Loucy (cell line): Measurements from ENCODE around the gene FARP1.

Experiments used
- H2AFZ ChIP-seq: fragments of 200-600 bp; sonication (generic); 2 replicates; pipeline ENCODE4 v1.6.0; 2016; ENCODE audit warnings: antibody characterized with exemption, mild to moderate bottlenecking, low read length, moderate library complexity
- H3F3A ChIP-seq: fragments of 200-600 bp; 2 replicates; pipeline ENCODE4 v1.6.0; 2016; ENCODE audit warnings: antibody characterized with exemption, low read depth, mild to moderate bottlenecking
- H3K27me3 ChIP-seq: fragments of 200-600 bp; sonication (generic); 2 replicates; pipeline ENCODE4 v1.6.1; 2014; ENCODE audit warnings: low read length, mild to moderate bottlenecking; ENCODE audit not compliant: insufficient read depth, poor library complexity, severe bottlenecking
- H3K36me3 ChIP-seq: fragments of 200-600 bp; sonication (generic); 2 replicates; pipeline ENCODE4 v1.6.1; 2016; ENCODE audit warnings: low read length; ENCODE audit not compliant: insufficient read depth
- H3K4me1 ChIP-seq: fragments of 200-600 bp; sonication (generic); 2 replicates; pipeline ENCODE4 v1.5.1; 2014; ENCODE audit warnings: low read length, mild to moderate bottlenecking; ENCODE audit not compliant: insufficient read depth, poor library complexity, severe bottlenecking
- H3K4me2 ChIP-seq: fragments of 200-600 bp; sonication (generic); 2 replicates; pipeline ENCODE4 v1.6.0; 2014; ENCODE audit warnings: antibody characterized with exemption, low read length, low read depth, mild to moderate bottlenecking; ENCODE audit not compliant: poor library complexity, severe bottlenecking
- H3K4me3 ChIP-seq: fragments of 200-600 bp; sonication (generic); 2 replicates; pipeline ENCODE4 v1.5.1; 2014; ENCODE audit warnings: low read length, mild to moderate bottlenecking, mixed read lengths; ENCODE audit not compliant: poor library complexity, severe bottlenecking
- H3K79me2 ChIP-seq: fragments of 200-600 bp; sonication (generic); 2 replicates; pipeline ENCODE4 v1.6.1; 2014; ENCODE audit warnings: low read length; ENCODE audit not compliant: insufficient read depth
- H3K9ac ChIP-seq: fragments of 200-600 bp; sonication (generic); 2 replicates; pipeline ENCODE4 v1.6.0; 2014; ENCODE audit warnings: mild to moderate bottlenecking, low read depth, low read length, moderate library complexity; ENCODE audit not compliant: poor library complexity, severe bottlenecking
- H3K9me2 ChIP-seq: fragments of 200-600 bp; sonication (generic); replicated peaks from 2 replicates; pipeline ENCODE4 v1.6.1; 2016; ENCODE audit warnings: low read depth, low read length, mixed read lengths
- H3K9me3 ChIP-seq: fragments of 200-600 bp; sonication (generic); 2 replicates; pipeline ENCODE4 v1.6.1; 2014; ENCODE audit warnings: mild to moderate bottlenecking, antibody characterized with exemption, low read length, low read depth; ENCODE audit not compliant: insufficient read depth
- H4K20me1 ChIP-seq: fragments of 200-600 bp; sonication (generic); 2 replicates; pipeline ENCODE4 v1.6.0; 2014; ENCODE audit warnings: antibody characterized with exemption, low read length, mild to moderate bottlenecking; ENCODE audit not compliant: insufficient read depth, poor library complexity, severe bottlenecking
- CTCF ChIP-seq: fragments of 200-600 bp; sonication (generic); conservative IDR thresholded peaks from 2 replicates; pipeline ENCODE4 v1.5.1; 2014; ENCODE audit warnings: mild to moderate bottlenecking, antibody characterized with exemption, low read length
- EZH2phosphoT487 ChIP-seq: fragments of 200-600 bp; IDR thresholded peaks from 2 replicates; pipeline ENCODE4 v1.6.1; 2018; ENCODE audit warnings: antibody characterized with exemption, mild to moderate bottlenecking, moderate library complexity, borderline replicate concordance

Gene FARP1

GRCh38 chr13:98190889-98191444, 48.1 kb downstream of the FARP1 start:
- no peaks in the 10 kb centered on the region for H3K9me2 ChIP-seq
- no peaks in the 10 kb centered on the region for H4K20me1 ChIP-seq
- no peaks in the 10 kb centered on the region for H3K79me2 ChIP-seq
- no peaks in the 10 kb centered on the region for H3K36me3 ChIP-seq
- H3F3A ChIP-seq: no peaks in the 10 kb centered on the region
- H3K9me3 ChIP-seq: no peaks in the 10 kb centered on the region; the same call in 1 of the 2 replicates
- no peaks in the 10 kb centered on the region for H3K4me1 ChIP-seq
- TF ChIP-seq CTCF: no peak
- TF ChIP-seq EZH2phosphoT487: no peak
- H3K9ac ChIP-seq: no peak overlapping the region
- H3K4me2 ChIP-seq: no peak overlapping the region
- H3K27me3 ChIP-seq: no peaks in the 10 kb centered on the region
- no peak overlapping the region for H2AFZ ChIP-seq
- H3K4me3 ChIP-seq: no peak overlapping the region

- no peak overlapping the region for H3K4me2 ChIP-seq
- no peak overlapping the region for H3K4me3 ChIP-seq
- no peaks in the 10 kb centered on the region for H4K20me1 ChIP-seq
- H3F3A ChIP-seq: no peaks in the 10 kb centered on the region
- no peaks in the 10 kb centered on the region for H3K79me2 ChIP-seq
- no peaks in the 10 kb centered on the region; the same call in 1 of the 2 replicates for H3K9me3 ChIP-seq
- no peak overlapping the region for H2AFZ ChIP-seq
- TF ChIP-seq CTCF: no peak
- TF ChIP-seq EZH2phosphoT487: no peak
- H3K9me2 ChIP-seq: no peaks in the 10 kb centered on the region
- H3K36me3 ChIP-seq: no peaks in the 10 kb centered on the region
- H3K9ac ChIP-seq: no peak overlapping the region
- no peaks in the 10 kb centered on the region for H3K4me1 ChIP-seq
- H3K27me3 ChIP-seq: no peaks in the 10 kb centered on the region
Measured at GRCh38 chr13:98192008-98192407, 49.1 kb downstream of the FARP1 start.

DNA sequence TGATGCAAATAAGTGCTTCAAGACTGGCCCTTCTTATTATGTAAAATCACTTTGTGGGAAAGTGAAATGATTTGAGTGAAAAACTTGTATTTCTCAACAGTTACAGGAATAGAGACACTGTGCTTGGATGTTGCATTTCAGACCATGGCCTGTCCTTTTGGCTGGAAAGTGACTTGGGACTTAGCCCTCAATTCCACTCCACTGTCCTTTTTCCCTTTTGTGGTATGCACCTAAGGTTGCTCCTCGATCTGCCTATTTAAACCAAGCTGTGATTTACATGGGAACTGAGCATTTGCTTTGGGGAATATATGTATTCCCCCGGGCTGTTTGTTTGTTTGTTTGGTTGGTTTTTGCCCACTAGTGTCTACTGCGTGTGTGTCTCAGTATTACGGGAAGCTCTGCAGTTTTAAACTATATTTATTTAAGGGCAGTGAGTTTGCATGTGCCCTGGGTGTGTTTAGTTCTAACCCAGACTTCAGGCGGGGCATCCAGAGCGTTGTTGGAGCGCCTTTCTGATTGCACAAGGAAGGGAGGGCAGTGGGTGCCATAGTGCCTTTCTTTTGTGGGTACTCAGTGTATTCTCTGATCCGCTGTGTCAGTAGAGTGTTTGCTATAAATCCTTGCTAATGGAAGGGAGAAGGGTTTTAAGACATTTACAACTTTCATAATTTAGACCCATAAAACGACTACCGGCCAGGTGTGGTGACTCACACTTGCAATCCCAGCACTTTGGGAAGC, 52.3 kb downstream of the FARP1 start:
- Histone ChIP-seq H4K20me1 (no peaks in the 10 kb centered on the region), H3K9ac (no peak overlapping the region), H3K4me3 (no peak overlapping the region), H3K4me2 (no peak overlapping the region), H3K9me3 (peaks cover 4% of the 10 kb centered on the region; the same call in 1 of the 2 replicates), H3K4me1 (no peaks in the 10 kb centered on the region), H2AFZ (no peak overlapping the region), H3F3A (no peaks in the 10 kb centered on the region), H3K27me3 (no peaks in the 10 kb centered on the region), H3K9me2 (no peaks in the 10 kb centered on the region), H3K79me2 (no peaks in the 10 kb centered on the region), H3K36me3 (no peaks in the 10 kb centered on the region)
- TF ChIP-seq CTCF: no peak
- no peak for TF ChIP-seq EZH2phosphoT487
